Subcutaneous adipose tissue (tissue), 4 donors: ENCODE measurements around the gene MIB1. TPM values are rescaled to one million over a fixed set of nuclear protein-coding genes. Genes with fewer than 3 reads are reported as not detected.

ENCODE experiments used
- total RNA-seq, 4 donors: library from RNA; depleted of rRNA; stranded (reverse); fragments of >200 nt; gene quantifications; one replicate each; pipeline ENCODE4 v1.1.0, GENCODE V29; 2016
- TF ChIP-seq, protein P1 (sequence below): fragments of 450-650 bp; IDR thresholded peaks from one replicate; pipeline ENCODE4 v1.5.1; 2016; ENCODE audit warnings: low read depth, mild to moderate bottlenecking, control low read depth, antibody characterized with exemption, moderate library complexity

Gene MIB1
- total RNA-seq, 4 donors from 2014 or later = 28.4 to 38.5 (median 34.0) TPM

- TF ChIP-seq, protein P1, sequence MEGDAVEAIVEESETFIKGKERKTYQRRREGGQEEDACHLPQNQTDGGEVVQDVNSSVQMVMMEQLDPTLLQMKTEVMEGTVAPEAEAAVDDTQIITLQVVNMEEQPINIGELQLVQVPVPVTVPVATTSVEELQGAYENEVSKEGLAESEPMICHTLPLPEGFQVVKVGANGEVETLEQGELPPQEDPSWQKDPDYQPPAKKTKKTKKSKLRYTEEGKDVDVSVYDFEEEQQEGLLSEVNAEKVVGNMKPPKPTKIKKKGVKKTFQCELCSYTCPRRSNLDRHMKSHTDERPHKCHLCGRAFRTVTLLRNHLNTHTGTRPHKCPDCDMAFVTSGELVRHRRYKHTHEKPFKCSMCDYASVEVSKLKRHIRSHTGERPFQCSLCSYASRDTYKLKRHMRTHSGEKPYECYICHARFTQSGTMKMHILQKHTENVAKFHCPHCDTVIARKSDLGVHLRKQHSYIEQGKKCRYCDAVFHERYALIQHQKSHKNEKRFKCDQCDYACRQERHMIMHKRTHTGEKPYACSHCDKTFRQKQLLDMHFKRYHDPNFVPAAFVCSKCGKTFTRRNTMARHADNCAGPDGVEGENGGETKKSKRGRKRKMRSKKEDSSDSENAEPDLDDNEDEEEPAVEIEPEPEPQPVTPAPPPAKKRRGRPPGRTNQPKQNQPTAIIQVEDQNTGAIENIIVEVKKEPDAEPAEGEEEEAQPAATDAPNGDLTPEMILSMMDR = no peak
Measured at GRCh38 chr18:21910906-21911305, 170.3 kb downstream of the MIB1 start.

DNA sequence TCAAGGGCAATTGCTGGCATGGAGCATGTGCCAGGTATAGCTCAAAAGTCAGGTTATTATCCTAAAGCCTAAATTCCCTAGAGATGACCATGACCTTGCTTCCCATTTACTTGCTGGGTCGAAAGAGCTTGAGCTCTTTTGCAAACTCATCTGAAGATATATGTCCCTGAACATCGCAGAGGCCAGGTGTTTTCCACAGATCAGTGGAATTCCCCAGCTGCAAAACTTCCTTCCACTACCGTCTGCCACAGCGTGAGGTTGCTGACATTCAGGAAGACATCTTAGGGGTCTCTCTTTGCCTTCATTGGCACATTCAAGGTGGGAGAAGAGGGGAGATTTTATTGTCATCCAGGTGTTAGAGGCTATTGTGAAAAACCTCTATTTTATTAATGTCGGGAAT lies 171.0 kb downstream of the MIB1 start:
- TF ChIP-seq, protein P1 = no peak

DNA sequence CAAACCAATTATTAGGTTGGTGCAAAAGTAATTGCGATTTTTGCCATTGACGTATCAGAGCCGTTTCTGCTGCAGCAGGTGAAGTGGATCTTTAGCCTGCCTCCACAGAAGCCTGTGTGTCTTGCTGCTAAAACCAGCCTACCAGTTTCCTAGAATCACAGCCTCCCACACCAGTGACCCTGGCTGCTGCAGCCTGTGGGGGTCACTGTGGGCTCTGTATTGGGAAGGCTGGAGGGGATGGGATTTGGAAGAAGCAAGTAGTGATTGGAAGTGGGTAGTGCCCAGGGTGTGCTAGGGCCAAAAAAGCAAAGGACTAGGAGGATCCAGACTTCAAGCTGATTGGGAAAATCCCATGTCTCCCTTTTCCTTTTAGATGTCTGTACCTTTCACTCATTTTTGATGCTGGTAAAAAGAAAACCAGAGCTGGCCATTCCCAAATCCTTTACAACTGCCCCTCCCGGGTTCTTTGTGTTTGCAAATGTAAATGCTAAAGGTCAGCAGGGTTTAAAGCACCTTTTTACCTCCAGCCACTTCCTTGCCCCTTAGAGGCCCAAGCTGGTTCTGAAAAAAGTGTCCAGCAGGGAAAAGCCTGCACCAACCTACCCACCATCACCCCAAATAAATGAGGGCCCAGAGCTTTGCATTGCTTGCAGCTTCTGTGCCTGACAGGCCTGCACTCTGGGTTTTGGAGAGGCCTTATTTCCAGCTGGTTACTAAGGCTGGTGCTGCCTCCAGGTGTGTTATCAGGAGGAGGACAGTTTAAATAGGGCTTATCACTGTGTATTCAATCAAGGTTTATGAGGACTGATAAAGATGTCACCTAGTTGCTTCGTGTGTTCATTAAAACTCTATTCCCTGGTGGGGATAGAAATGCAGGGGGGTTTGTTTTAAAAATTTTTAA lies 172.0 kb downstream of the MIB1 start:
- TF ChIP-seq, protein P1 = no peak

GRCh38 chr18:21914739-21915319 lies 174.2 kb downstream of the MIB1 start:
- TF ChIP-seq, protein P1 = no peak

- TF ChIP-seq, protein P1 = no peak
Measured at GRCh38 chr18:21915546-21915945, 175.0 kb downstream of the MIB1 start.

- TF ChIP-seq, protein P1 = no peak
Measured at GRCh38 chr18:21916594-21916993, 176.0 kb downstream of the MIB1 start.

DNA sequence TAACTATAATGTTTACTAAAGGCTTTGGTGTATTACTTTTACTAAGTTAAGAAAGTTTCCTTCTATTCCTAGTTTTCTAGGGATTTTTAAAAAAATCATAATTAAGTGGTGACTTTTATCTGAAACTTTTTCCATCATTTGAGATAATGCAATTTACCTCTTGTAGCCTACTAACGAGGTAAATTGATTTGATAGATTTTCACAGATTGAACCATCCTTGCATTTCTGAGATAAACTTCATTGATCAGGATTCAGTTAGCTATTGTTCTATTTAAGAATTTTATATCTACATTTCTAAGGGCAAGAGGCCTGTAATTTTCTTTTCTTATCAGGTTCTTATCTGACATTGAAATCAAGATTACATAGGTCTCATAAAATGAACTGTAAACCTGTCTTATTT lies 178.1 kb downstream of the MIB1 start:
- TF ChIP-seq, protein P1 = no peak
